ENCODE measurements around the gene IL4I1. TPM values are rescaled to one million over a fixed set of nuclear protein-coding genes. Genes with fewer than 3 reads are reported as not detected.
A peak's percentile ranks its signal among the peaks of the same experiment; 100 is the strongest.
"Not testable (repeated sequence)": the region's sequence is repeated elsewhere in the genome, so short reads cannot be mapped to it uniquely, and the experiment has no call there.

Gene IL4I1
- total RNA-seq (0.53 TPM), polyA plus RNA-seq (ENCODE audit: insufficient read depth in 1 of 8, insufficient read length in 8 of 8, low replicate concordance in 1 of 8) (1 to 10 TPM in 5 of 8 donors, under 1 TPM in 3; 0.58 to 1.2 (median 1.0) TPM)
- long read RNA-seq, donor 1: 0 reads
- long read RNA-seq, donor 2: 0 reads
- long read RNA-seq, donor 3: 0 reads
- long read RNA-seq, donor 4, partial matches to known transcripts: 0 of 1 reads
- long read RNA-seq, donor 4, other reads (novel, unspliced or antisense): 0 of 1 reads
- long read RNA-seq, donor 5: 0 reads
- long read RNA-seq, donor 6: 0 reads
- long read RNA-seq, donor 7: 0 reads
- long read RNA-seq, donor 8, partial matches to known transcripts: 0 of 1 reads
- long read RNA-seq, donor 8, other reads (novel, unspliced or antisense): 0 of 1 reads
- long read RNA-seq, donor 9: 0 reads
- long read RNA-seq, donor 10: 0 reads
- long read RNA-seq, donor 11: 0 reads

- WGBS (ENCODE audit: insufficient coverage): 37% methylated on average over 16 of the region's 20 CpGs
- peaks cover 7% of the 10 kb centered on the region for H3K4me1 ChIP-seq (ENCODE audit: control insufficient read depth, insufficient read depth, low read length)
- DNase-seq: peak; percentile 66
- H3K27ac ChIP-seq (ENCODE audit: low read length): peak within 1 kb of the TSS; percentile 52
- no peaks in the 10 kb centered on the region for H3K9me3 ChIP-seq (replicated peaks; ENCODE audit: control insufficient read depth, low read depth, low read length)
- no peak within 1 kb of the TSS for H3K4me3 ChIP-seq (ENCODE audit: low read length)
- peaks cover 17% of the 10 kb centered on the region for H3K27me3 ChIP-seq (ENCODE audit: control insufficient read depth, insufficient read depth, low read length)
- no peaks in the 10 kb centered on the region for H3K36me3 ChIP-seq (ENCODE audit: control insufficient read depth, insufficient read depth, low read length)
These were observed at the start of gene IL4I1 for GRCh38 chr19:49896863-49897621. Gene IL4I1 (minus strand): TSS chr19:49896887. CDS start chr19:49896160, 727 bp downstream.

- Histone ChIP-seq H3K9me3 (replicated peaks; ENCODE audit: control insufficient read depth, low read depth, low read length) (no peaks in the 10 kb centered on the region), H3K27me3 (ENCODE audit: control insufficient read depth, insufficient read depth, low read length) (no peaks in the 10 kb centered on the region), H3K4me1 (ENCODE audit: control insufficient read depth, insufficient read depth, low read length) (no peaks in the 10 kb centered on the region), H3K4me3 (ENCODE audit: low read length) (no peak overlapping the region), H3K36me3 (ENCODE audit: control insufficient read depth, insufficient read depth, low read length) (no peaks in the 10 kb centered on the region), H3K27ac (ENCODE audit: low read length) (no peak overlapping the region)
- no CpG with 5 or more reads among the region's 8 CpGs for WGBS (ENCODE audit: insufficient coverage)
- no peak for DNase-seq
These were observed 49.7 kb upstream of the IL4I1 start for GRCh38 chr19:49946415-49946814.

- no CpG with 5 or more reads among the region's 5 CpGs for WGBS (ENCODE audit: insufficient coverage)
- H3K4me1 ChIP-seq (ENCODE audit: control insufficient read depth, insufficient read depth, low read length); H3K27me3 ChIP-seq (ENCODE audit: control insufficient read depth, insufficient read depth, low read length); H3K4me3 ChIP-seq (ENCODE audit: low read length); H3K27ac ChIP-seq (ENCODE audit: low read length); DNase-seq; H3K9me3 ChIP-seq (replicated peaks; ENCODE audit: control insufficient read depth, low read depth, low read length); H3K36me3 ChIP-seq (ENCODE audit: control insufficient read depth, insufficient read depth, low read length): not testable (repeated sequence)
These were observed 47.9 kb upstream of the IL4I1 start for GRCh38 chr19:49944567-49944966.

GRCh38 chr19:49940482-49940791 is 43.8 kb upstream of the IL4I1 start:
- H3K27ac ChIP-seq (ENCODE audit: low read length): no peak overlapping the region
- H3K36me3 ChIP-seq (ENCODE audit: control insufficient read depth, insufficient read depth, low read length): no peaks in the 10 kb centered on the region
- no peaks in the 10 kb centered on the region for H3K9me3 ChIP-seq (replicated peaks; ENCODE audit: control insufficient read depth, low read depth, low read length)
- WGBS (ENCODE audit: insufficient coverage): no CpG with 5 or more reads among the region's 5 CpGs
- no peak for DNase-seq
- H3K4me3 ChIP-seq (ENCODE audit: low read length): no peak overlapping the region
- peaks cover 8% of the 10 kb centered on the region for H3K4me1 ChIP-seq (ENCODE audit: control insufficient read depth, insufficient read depth, low read length)
- no peaks in the 10 kb centered on the region for H3K27me3 ChIP-seq (ENCODE audit: control insufficient read depth, insufficient read depth, low read length)

- no peaks in the 10 kb centered on the region for H3K9me3 ChIP-seq (replicated peaks; ENCODE audit: control insufficient read depth, low read depth, low read length)
- 67% methylated on average over 7 of the region's 7 CpGs for WGBS (ENCODE audit: insufficient coverage)
- peaks cover 8% of the 10 kb centered on the region for H3K4me1 ChIP-seq (ENCODE audit: control insufficient read depth, insufficient read depth, low read length)
- no peak overlapping the region for H3K27ac ChIP-seq (ENCODE audit: low read length)
- no peaks in the 10 kb centered on the region for H3K36me3 ChIP-seq (ENCODE audit: control insufficient read depth, insufficient read depth, low read length)
- no peak for DNase-seq
- H3K4me3 ChIP-seq (ENCODE audit: low read length): no peak overlapping the region
- no peaks in the 10 kb centered on the region for H3K27me3 ChIP-seq (ENCODE audit: control insufficient read depth, insufficient read depth, low read length)
These were observed 43.2 kb upstream of the IL4I1 start for GRCh38 chr19:49939721-49940481.

- Histone ChIP-seq H3K4me1 (ENCODE audit: control insufficient read depth, insufficient read depth, low read length) (peaks cover 8% of the 10 kb centered on the region), H3K27me3 (ENCODE audit: control insufficient read depth, insufficient read depth, low read length) (no peaks in the 10 kb centered on the region), H3K4me3 (ENCODE audit: low read length) (no peak overlapping the region), H3K36me3 (ENCODE audit: control insufficient read depth, insufficient read depth, low read length) (peaks cover 1% of the 10 kb centered on the region), H3K27ac (ENCODE audit: low read length) (no peak overlapping the region), H3K9me3 (replicated peaks; ENCODE audit: control insufficient read depth, low read depth, low read length) (no peaks in the 10 kb centered on the region)
- 91% methylated on average over 4 of the region's 4 CpGs for WGBS (ENCODE audit: insufficient coverage)
- no peak for DNase-seq
These were observed 42.0 kb upstream of the IL4I1 start for GRCh38 chr19:49938662-49939061.

- WGBS (ENCODE audit: insufficient coverage): 19% methylated on average over 28 of the region's 35 CpGs
- H3K27me3 ChIP-seq (ENCODE audit: control insufficient read depth, insufficient read depth, low read length): no peaks in the 10 kb centered on the region
- H3K36me3 ChIP-seq (ENCODE audit: control insufficient read depth, insufficient read depth, low read length): peaks cover 7% of the 10 kb centered on the region
- DNase-seq: peak; percentile 83
- peak overlapping the region; percentile 13 for H3K4me3 ChIP-seq (ENCODE audit: low read length)
- H3K9me3 ChIP-seq (replicated peaks; ENCODE audit: control insufficient read depth, low read depth, low read length): no peaks in the 10 kb centered on the region
- H3K27ac ChIP-seq (ENCODE audit: low read length): no peak overlapping the region
- peaks cover 8% of the 10 kb centered on the region for H3K4me1 ChIP-seq (ENCODE audit: control insufficient read depth, insufficient read depth, low read length)
These were observed 41.2 kb upstream of the IL4I1 start for GRCh38 chr19:49937750-49938381.

GRCh38 chr19:49936549-49936948 is 39.9 kb upstream of the IL4I1 start:
- Histone ChIP-seq H3K27me3 (ENCODE audit: control insufficient read depth, insufficient read depth, low read length) (no peaks in the 10 kb centered on the region), H3K27ac (ENCODE audit: low read length) (no peak overlapping the region), H3K36me3 (ENCODE audit: control insufficient read depth, insufficient read depth, low read length) (peaks cover 8% of the 10 kb centered on the region), H3K9me3 (replicated peaks; ENCODE audit: control insufficient read depth, low read depth, low read length) (no peaks in the 10 kb centered on the region), H3K4me3 (ENCODE audit: low read length) (no peak overlapping the region), H3K4me1 (ENCODE audit: control insufficient read depth, insufficient read depth, low read length) (peaks cover 8% of the 10 kb centered on the region)
- WGBS (ENCODE audit: insufficient coverage): 0% methylated on average over 1 of the region's 5 CpGs
- DNase-seq: no peak

- Histone ChIP-seq H3K36me3 (ENCODE audit: control insufficient read depth, insufficient read depth, low read length) (peaks cover 18% of the 10 kb centered on the region), H3K4me3 (ENCODE audit: low read length) (no peak overlapping the region), H3K4me1 (ENCODE audit: control insufficient read depth, insufficient read depth, low read length) (peaks cover 14% of the 10 kb centered on the region), H3K27me3 (ENCODE audit: control insufficient read depth, insufficient read depth, low read length) (no peaks in the 10 kb centered on the region), H3K9me3 (replicated peaks; ENCODE audit: control insufficient read depth, low read depth, low read length) (no peaks in the 10 kb centered on the region), H3K27ac (ENCODE audit: low read length) (no peak overlapping the region)
- 87% methylated on average over 7 of the region's 8 CpGs for WGBS (ENCODE audit: insufficient coverage)
- no peak for DNase-seq
These were observed 37.0 kb upstream of the IL4I1 start for GRCh38 chr19:49933643-49934042.

All from muscle of leg (tissue), 16 donors.